ENCODE measurements around the gene ARHGAP27. TPM values are rescaled to one million over a fixed set of nuclear protein-coding genes. Genes with fewer than 3 reads are reported as not detected.

ARHGAP27 gene
- total and polyA plus RNA-seq, 2 of the 13 experiments (the other 11 are each of a cell fraction or from before 2014, with no cell fraction given) = 15.5 to 18.9 TPM

DNA sequence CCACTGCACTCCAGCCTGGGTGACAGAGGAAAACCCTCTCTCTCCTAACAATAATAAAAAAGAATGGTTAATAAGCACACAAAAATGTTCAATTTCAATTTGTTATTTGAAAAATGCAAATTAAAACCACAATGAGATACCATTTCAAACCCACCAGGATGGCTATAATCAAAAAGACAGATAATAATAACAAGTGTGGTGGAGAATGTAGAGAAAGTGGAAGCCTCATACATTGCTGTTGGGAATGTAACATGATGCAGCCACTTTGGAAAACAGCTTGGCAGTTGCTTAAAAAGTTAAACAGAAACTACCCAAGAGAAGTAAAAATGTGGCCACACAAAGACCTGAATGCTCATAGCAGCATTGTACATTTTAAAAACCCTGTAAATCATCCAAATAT lies 64.0 kb downstream of the ARHGAP27 start:
- H3K27ac ChIP-seq (ENCODE audit: extremely low read length, insufficient read depth, low read length) = no peak overlapping the region
- TF ChIP-seq ZNF607 (CRISPR knock-in tag; IDR thresholded peaks at IDR 0.05; ENCODE audit: borderline replicate concordance) = no peak
- TF ChIP-seq SKI (IDR thresholded peaks at IDR 0.05; ENCODE audit: partially characterized antibody) = no peak
- no peak for TF ChIP-seq ZNF563 (CRISPR knock-in tag; IDR thresholded peaks at IDR 0.05)
- no peak for TF ChIP-seq ZNF792 (CRISPR knock-in tag; IDR thresholded peaks at IDR 0.05)
- TF ChIP-seq MTF1 (CRISPR knock-in tag; IDR thresholded peaks at IDR 0.05) = no peak
- TF ChIP-seq THAP11 (CRISPR knock-in tag; IDR thresholded peaks at IDR 0.05) = no peak
- TF ChIP-seq, protein P1, sequence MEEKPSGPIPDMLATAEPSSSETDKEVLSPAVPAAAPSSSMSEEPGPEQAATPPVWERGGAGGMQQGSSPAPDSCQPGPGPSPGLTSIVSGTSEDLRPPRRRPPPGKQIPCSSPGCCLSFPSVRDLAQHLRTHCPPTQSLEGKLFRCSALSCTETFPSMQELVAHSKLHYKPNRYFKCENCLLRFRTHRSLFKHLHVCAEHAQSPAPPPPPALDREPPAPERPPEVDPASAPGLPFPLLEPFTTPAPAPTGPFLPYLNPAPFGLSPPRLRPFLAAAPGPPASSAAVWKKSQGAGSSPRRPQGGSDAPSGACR (CRISPR knock-in tag; IDR thresholded peaks at IDR 0.05) = no peak
- TF ChIP-seq TCF7 (IDR thresholded peaks at IDR 0.05; ENCODE audit: low read depth) = no peak
- no peak for TF ChIP-seq ZSCAN30 (CRISPR knock-in tag; IDR thresholded peaks at IDR 0.05)
- TF ChIP-seq SNAPC2 (CRISPR knock-in tag; IDR thresholded peaks at IDR 0.05) = no peak
- TF ChIP-seq ZNF781 (CRISPR knock-in tag; IDR thresholded peaks at IDR 0.05; ENCODE audit: borderline replicate concordance, not compliant biosample characterization) = no peak
- no peak for TF ChIP-seq GATAD2A (CRISPR knock-in tag; IDR thresholded peaks at IDR 0.05)
- no peak for TF ChIP-seq ZNF567 (CRISPR knock-in tag; IDR thresholded peaks at IDR 0.05; ENCODE audit: borderline replicate concordance)
- TF ChIP-seq STAG1 (CRISPR knock-in tag; IDR thresholded peaks at IDR 0.05) = no peak
- TF ChIP-seq PPARG (CRISPR knock-in tag; conservative IDR thresholded peaks at IDR 0.05) = no peak
- no peak for TF ChIP-seq RNF2 (conservative IDR thresholded peaks at IDR 0.05; ENCODE audit: low read depth)
- no TSS peak for BruUV-seq (replicated peaks)
- no peak overlapping the region for H3K4me3 ChIP-seq (replicated peaks in 1 of 3; ENCODE audit: insufficient read depth in 1 of 3, low read depth in 2 of 3, low read length in 3 of 3)
- H3K4me2 ChIP-seq (ENCODE audit: low read depth, low read length) = no peak overlapping the region
- no peak overlapping the region for H2AFZ ChIP-seq (ENCODE audit: low read length)
- no peak overlapping the region for H3K9ac ChIP-seq (ENCODE audit: insufficient read depth, low read depth, low read length)
- H3K27me3 ChIP-seq (ENCODE audit: control insufficient read depth in 1 of 2, insufficient read depth in 2 of 2, low read length in 2 of 2) = peaks cover 2 to 6% of the 10 kb centered on the region in 2 experiments; a peak in 2 of 5 replicates
- intact Hi-C loops (cut with micrococcal nuclease; ENCODE audit: unreplicated experiment) = no loop called here
- H3K4me1 ChIP-seq (ENCODE audit: insufficient read depth, low read length) = peaks cover 27% of the 10 kb centered on the region
- H3K36me3 ChIP-seq (replicated peaks in 1 of 2; ENCODE audit: control insufficient read depth in 1 of 2, insufficient read depth in 2 of 2, low read length in 2 of 2) = no peaks in the 10 kb centered on the region
- ATAC-seq (no peak), FAIRE-seq (no peak), DNase-seq (ENCODE audit: low spot score) (no peak)
- CTCF ChIA-PET (ENCODE audit: low intra/inter-chr PET ratio, low total read pairs) = no interaction called here
- POLR2A ChIA-PET = no interaction called here
- H4K20me1 ChIP-seq (ENCODE audit: insufficient read depth, low read length) = no peaks in the 10 kb centered on the region
- no peaks in the 10 kb centered on the region for H3K9me3 ChIP-seq (ENCODE audit: low read length)
- H3K79me2 ChIP-seq (ENCODE audit: insufficient read depth, low read length) = no peaks in the 10 kb centered on the region
- in situ Hi-C loops (cut with HindIII; ENCODE audit: extremely low pct_ligation_motif_present, low pct_unique_long_range_greater_than_20kb) = no loop called here

Data from HepG2 (cell line).